NB4 (cell line): ENCODE results near the gene ZBTB7C.

ENCODE experiments used
- DNase-seq: peaks from one replicate; pipeline ENCODE4 v3.0.0; 2010; ENCODE audit warnings: low read depth
- H3K4me3 ChIP-seq: one replicate; pipeline ENCODE4 v1.5.1; 2011; ENCODE audit warnings: mild to moderate bottlenecking, low read depth, low read length, moderate library complexity
- MYC ChIP-seq: IDR thresholded peaks from 2 replicates; pipeline ENCODE4 v1.6.1; 2011; ENCODE audit warnings: low read depth, low read length
- POLR2A ChIP-seq: IDR thresholded peaks from 2 replicates; pipeline ENCODE4 v1.6.1; 2011; ENCODE audit warnings: mild to moderate bottlenecking; ENCODE audit not compliant: insufficient read length; ENCODE audit errors: extremely low read depth
- TF ChIP-seq, protein P1 (sequence below): IDR thresholded peaks from 2 replicates; pipeline ENCODE4 v1.6.1; 2011; ENCODE audit warnings: low read depth, low read length
- TF ChIP-seq, protein P2 (sequence below): IDR thresholded peaks from one replicate; pipeline ENCODE4 v1.5.1; 2012; ENCODE audit warnings: low read depth, low read length

ZBTB7C gene

DNA sequence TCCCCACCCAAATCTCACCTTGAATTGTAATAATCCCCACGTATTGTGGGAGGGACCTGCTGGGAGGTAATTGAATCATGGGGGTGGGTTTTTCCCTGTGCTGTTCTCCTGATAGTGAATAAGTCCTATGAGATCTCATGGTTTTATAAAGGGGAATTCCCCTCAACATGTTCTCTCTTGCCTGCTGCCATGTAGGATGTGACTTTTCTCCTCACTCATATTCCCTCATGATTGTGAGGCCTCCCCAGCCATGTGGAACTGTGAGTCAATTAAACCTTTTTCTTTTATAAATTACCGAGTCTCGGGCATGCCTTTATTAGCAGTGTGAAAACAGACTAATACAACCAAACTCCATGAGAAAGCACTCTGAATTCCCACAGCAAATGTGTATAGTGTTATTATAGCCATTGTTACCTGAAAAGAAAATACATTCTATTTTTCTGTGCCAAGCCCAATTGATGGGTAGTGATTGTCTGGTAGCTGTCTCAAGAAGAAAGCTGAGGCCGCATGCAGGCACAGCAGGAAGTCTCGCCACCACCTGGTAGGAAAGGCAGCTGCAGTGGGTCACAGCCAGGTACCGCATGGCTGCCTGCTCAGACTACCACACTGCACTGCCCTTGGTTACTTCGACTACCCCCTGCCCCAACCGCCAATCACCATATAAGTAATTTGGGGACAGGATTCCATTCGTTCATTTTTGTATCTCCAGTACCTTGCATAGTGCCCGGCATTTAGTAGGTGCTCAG, 10.3 kb upstream of the ZBTB7C start:
- no peak for DNase-seq
- TF ChIP-seq MYC = no peak
- no peak for TF ChIP-seq POLR2A

GRCh38 chr18:48418539-48419276, 9.5 kb upstream of the ZBTB7C start:
- DNase-seq = no peak
- TF ChIP-seq MYC = no peak
- TF ChIP-seq, protein P1, sequence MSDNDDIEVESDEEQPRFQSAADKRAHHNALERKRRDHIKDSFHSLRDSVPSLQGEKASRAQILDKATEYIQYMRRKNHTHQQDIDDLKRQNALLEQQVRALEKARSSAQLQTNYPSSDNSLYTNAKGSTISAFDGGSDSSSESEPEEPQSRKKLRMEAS = no peak
- TF ChIP-seq, protein P2, sequence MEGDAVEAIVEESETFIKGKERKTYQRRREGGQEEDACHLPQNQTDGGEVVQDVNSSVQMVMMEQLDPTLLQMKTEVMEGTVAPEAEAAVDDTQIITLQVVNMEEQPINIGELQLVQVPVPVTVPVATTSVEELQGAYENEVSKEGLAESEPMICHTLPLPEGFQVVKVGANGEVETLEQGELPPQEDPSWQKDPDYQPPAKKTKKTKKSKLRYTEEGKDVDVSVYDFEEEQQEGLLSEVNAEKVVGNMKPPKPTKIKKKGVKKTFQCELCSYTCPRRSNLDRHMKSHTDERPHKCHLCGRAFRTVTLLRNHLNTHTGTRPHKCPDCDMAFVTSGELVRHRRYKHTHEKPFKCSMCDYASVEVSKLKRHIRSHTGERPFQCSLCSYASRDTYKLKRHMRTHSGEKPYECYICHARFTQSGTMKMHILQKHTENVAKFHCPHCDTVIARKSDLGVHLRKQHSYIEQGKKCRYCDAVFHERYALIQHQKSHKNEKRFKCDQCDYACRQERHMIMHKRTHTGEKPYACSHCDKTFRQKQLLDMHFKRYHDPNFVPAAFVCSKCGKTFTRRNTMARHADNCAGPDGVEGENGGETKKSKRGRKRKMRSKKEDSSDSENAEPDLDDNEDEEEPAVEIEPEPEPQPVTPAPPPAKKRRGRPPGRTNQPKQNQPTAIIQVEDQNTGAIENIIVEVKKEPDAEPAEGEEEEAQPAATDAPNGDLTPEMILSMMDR = no peak
- no peak for TF ChIP-seq POLR2A
- no peak overlapping the region for H3K4me3 ChIP-seq

More for the DNA sequence above, 10.3 kb upstream of the ZBTB7C start:
- H3K4me3 ChIP-seq = no peak overlapping the region

DNA sequence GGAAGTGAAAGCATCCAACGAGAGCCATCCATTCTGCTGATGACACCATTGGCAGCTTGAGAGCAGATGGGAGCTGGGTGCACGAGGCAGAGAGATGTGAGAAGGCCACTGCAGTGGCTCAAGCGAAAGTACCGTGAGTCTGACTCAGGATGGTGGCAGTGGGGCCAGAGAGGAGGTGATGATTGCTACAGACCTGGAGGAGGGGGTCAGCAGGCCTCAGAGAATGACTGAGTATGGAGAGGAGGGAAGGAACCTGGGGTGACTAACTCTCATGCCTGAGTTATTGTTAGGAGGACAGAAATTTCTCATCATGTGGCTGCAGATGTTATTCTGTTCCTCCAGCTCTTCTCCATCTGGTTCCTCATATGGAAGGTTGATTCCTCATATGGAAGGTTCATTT, 8.8 kb upstream of the ZBTB7C start:
- H3K4me3 ChIP-seq = no peak overlapping the region
- peak; percentile 8 for DNase-seq
- TF ChIP-seq MYC = no peak
- no peak for TF ChIP-seq POLR2A
- TF ChIP-seq, protein P1 = no peak
- TF ChIP-seq, protein P2 = no peak

GRCh38 chr18:48413342-48413741, 4.2 kb upstream of the ZBTB7C start:
- TF ChIP-seq, protein P2 = no peak
- TF ChIP-seq POLR2A (no peak), MYC (no peak)
- TF ChIP-seq, protein P1 = no peak
- DNase-seq = peak; percentile 13
- no peak overlapping the region for H3K4me3 ChIP-seq

DNA sequence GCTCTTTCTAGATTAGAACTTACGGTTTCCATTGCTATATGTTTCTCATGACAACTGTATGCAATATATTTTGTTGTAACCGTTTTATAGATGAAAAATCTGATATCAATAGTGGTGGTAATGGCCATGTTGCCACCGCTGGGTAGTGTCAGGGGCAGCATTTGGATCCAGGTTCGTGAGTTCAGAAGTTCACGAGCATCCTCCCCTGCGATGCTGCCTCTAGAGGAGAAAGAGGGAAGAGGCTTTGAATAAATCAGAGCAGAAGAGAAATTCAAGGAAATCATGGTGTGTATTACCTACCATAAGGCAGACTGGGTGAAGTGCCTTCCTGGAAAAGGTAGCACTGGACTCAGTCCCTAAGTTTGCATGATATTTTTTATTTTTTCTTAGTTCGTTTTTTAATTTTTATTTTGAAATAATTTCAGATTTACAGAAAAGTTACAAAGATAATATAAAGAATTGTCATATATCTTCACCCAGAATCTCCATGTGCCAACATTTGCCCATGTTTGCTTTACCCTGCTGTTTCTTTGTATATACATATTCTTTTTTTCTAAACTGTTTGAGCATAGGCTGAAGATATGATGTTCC, 3.3 kb upstream of the ZBTB7C start:
- no peak for TF ChIP-seq POLR2A
- TF ChIP-seq, protein P2 = peak; percentile 54
- no peak overlapping the region for H3K4me3 ChIP-seq
- DNase-seq = peak; percentile 48

DNA sequence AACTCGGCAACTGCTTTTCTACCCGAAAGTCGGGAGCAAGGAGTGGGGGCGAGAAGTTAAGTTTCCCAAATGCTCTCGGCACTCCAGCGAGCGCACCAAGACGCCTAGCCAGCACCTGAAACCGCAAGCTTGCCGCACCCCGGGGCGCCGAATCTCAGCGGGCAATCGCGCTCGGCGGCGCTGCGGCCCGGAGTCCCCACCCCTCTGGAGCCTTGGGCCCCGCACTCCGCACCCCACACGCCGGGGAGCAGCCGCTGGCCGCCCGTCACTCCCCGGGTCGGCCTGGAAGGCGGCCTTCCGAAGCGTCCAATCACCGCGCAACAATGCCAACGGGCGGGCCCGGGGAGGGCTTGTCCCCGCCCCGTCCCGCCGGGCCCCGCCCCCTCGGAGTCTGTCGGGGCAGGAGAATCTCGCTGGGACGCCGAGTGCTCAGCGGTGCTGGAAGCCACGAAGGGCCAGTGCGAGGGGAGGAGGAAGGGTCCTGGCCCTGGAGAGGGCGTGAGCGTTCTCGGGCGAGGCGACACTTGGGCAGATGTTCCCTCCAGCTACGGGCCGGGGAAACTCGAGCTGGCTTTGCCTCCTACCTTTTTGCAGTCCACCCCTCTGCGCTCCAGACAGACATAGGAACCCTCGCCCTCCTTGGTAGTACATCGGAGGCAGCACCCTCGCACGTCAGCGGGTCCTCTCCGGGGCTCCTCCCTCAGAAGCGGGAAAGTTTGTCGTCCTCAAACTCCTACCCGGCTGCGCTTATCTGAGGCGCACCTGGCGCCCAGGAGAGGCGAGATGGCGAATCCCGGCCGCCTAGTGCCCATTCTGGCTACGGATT, 1.1 kb upstream of the ZBTB7C start:
- TF ChIP-seq, protein P2 = no peak
- TF ChIP-seq POLR2A = no peak
- TF ChIP-seq, protein P1 = no peak
- no peak for TF ChIP-seq MYC
- DNase-seq = peak; percentile 90
- peak overlapping the region; percentile 55 for H3K4me3 ChIP-seq
